Natural killer cell (primary cell): ENCODE data around the gene ZNF470. TPM values are rescaled to one million over a fixed set of nuclear protein-coding genes. Genes with fewer than 3 reads are reported as not detected.

Source experiments
- ATAC-seq, 3 donors: fragments of 150-1000 bp in 2 of 3; fragments of 200-7000 bp in 1 of 3; cut with Tn5 transposase; 1 replicate in 1 of 3; 2 replicates in 2 of 3; pipeline ENCODE4 v1.10.0; 2021; ENCODE audit warnings: mild to moderate bottlenecking in 2 of 3, moderate library complexity in 2 of 3
- DNase-seq, 2 donors: peaks; one replicate each; pipeline versions ENCODE4 v3.0.0 to v3.0.0-alpha.2; 2013 to 2021; ENCODE audit warnings: mixed read lengths in 1 of 2
- H3K27ac ChIP-seq: one replicate; pipeline ENCODE4 v1.5.1; 2013; ENCODE audit warnings: mild to moderate bottlenecking, low read length
- H3K27me3 ChIP-seq: one replicate; pipeline ENCODE4 v1.6.1; 2013; ENCODE audit warnings: low read length; ENCODE audit not compliant: control insufficient read depth, insufficient read depth
- H3K36me3 ChIP-seq: one replicate; pipeline ENCODE4 v1.6.1; 2013; ENCODE audit warnings: low read length; ENCODE audit not compliant: control insufficient read depth, insufficient read depth
- H3K4me1 ChIP-seq: one replicate; pipeline ENCODE4 v1.6.1; 2013; ENCODE audit warnings: low read length; ENCODE audit not compliant: control insufficient read depth, insufficient read depth
- H3K4me3 ChIP-seq: one replicate; pipeline ENCODE4 v1.5.1; 2013; ENCODE audit warnings: low read length
- H3K9me3 ChIP-seq: one replicate; pipeline ENCODE4 v1.6.1; 2013; ENCODE audit warnings: low read length; ENCODE audit not compliant: control insufficient read depth, insufficient read depth
- H3K27ac Mint-ChIP-seq, 2 donors: one replicate each; pipeline ENCODE4 v1.8.0; 2022; ENCODE audit warnings: mild to moderate bottlenecking in 2 of 2, mixed read lengths in 2 of 2, moderate library complexity in 1 of 2
- H3K27me3 Mint-ChIP-seq, 2 donors: one replicate each; pipeline ENCODE4 v1.8.0; 2022; ENCODE audit warnings: low read depth in 2 of 2, mixed read lengths in 2 of 2
- H3K36me3 Mint-ChIP-seq: one replicate; pipeline ENCODE4 v1.8.0; 2022; ENCODE audit warnings: mixed read lengths
- H3K4me1 Mint-ChIP-seq, 2 donors: one replicate each; pipeline ENCODE4 v1.8.0; 2022; ENCODE audit warnings: mixed read lengths in 2 of 2
- H3K4me3 Mint-ChIP-seq: one replicate; pipeline ENCODE4 v1.8.0; 2022; ENCODE audit warnings: mild to moderate bottlenecking, moderate library complexity, mixed read lengths
- H3K9me3 Mint-ChIP-seq, 2 donors: one replicate each; pipeline ENCODE4 v1.8.0; 2022; ENCODE audit warnings: mixed read lengths in 2 of 2
- WGBS: methylation state at CpG from one replicate; pipeline ENCODE4 v1.1.7; 2013; ENCODE audit warnings: missing lambda C conversion rate; ENCODE audit not compliant: insufficient coverage; 5-methylcytosine and 5-hydroxymethylcytosine counted together
- intact Hi-C: fragments of 100-400 bp; cut with micrococcal nuclease; formaldehyde crosslinking; loops from one replicate; pipeline ENCODE4 v1.14.2; 2022
- total RNA-seq, 4 donors: library from RNA; stranded (reverse); fragments of 120-200 nt in 1 of 4; gene quantifications; one replicate each; pipeline versions ENCODE4 v1.2.3 to v1.2.4, GENCODE V29; 2013 to 2022
- TF ChIP-seq, protein P1 (sequence below): fragments of 200-600 bp; IDR thresholded peaks from one replicate; pipeline ENCODE4 v1.8.0; 2022; ENCODE audit warnings: antibody characterized with exemption

ZNF470 gene
- total RNA-seq, result 1 to 10 TPM; 2.0 to 2.3 (median 2.1) TPM
- total RNA-seq (2013), result 3.1 TPM

DNA sequence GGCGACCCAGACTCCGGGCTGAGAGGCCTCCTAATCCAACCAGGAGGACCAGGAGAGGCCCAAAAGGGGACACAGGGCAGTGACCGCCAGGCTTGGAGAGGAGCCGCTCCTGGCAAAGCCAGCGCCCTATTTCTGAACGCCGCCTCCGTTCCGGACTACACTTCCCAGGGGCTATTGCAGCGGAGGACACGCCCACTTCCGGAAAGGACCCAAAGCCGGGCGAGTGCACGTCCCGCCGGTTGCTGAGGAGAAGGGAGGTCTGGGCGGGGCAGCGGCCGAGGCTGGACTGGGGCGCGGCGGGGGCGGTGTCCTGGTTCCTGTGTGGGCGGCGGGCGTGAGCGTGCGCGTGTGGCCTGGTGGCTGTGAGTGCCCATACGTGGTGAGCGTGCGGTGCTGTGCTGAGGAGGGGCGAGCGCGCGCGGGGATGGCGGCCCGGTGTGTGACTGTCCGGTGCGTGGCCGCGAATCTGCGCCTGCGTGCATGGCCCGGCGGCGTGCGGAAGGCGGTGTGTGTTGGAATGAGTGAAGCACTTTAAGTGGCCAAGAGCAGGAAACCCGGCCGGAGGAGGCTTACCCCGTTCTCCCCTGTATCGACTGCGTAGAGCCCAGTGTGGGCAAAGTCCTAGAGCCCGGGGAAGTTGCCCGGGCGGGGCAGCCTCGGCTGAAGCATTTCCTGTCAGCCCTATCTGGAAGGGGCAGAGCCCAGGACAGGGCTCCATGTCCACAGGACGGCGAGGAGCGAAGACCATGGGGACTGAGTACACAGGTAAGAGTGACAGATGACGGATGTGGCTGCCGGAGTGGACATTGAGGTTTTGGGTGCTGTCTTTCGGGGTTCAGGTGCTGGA lies at the start of gene ZNF470:
Gene ZNF470, plus strand, starts transcription at position 195 of the 847 bp plus-strand sequence. CDS start 2,844 bp downstream, outside the sequence.
- peaks cover 13% of the 10 kb centered on the region in 2 donors for H3K4me1 Mint-ChIP-seq
- Histone ChIP-seq H3K4me3 (peak within 1 kb of the TSS; percentile 95), H3K4me1 (peaks cover 13% of the 10 kb centered on the region), H3K27ac (peak within 1 kb of the TSS; percentile 82), H3K36me3 (peaks cover 7% of the 10 kb centered on the region), H3K27me3 (no peaks in the 10 kb centered on the region), H3K9me3 (peaks cover 52% of the 10 kb centered on the region)
- peaks cover 10 to 25% of the 10 kb centered on the region in 2 donors for H3K9me3 Mint-ChIP-seq
- peak within 1 kb of the TSS; percentile 92 for H3K4me3 Mint-ChIP-seq
- peak; percentile 96 to 97 (median 96) for ATAC-seq
- H3K36me3 Mint-ChIP-seq, result peaks cover 55% of the 10 kb centered on the region
- DNase-seq, result peak; percentile 85 to 90
- H3K27ac Mint-ChIP-seq, result peak within 1 kb of the TSS; percentile 83 to 92
- H3K27me3 Mint-ChIP-seq, result no peaks in the 10 kb centered on the region
- 10% methylated on average over 66 of the region's 66 CpGs for WGBS
- TF ChIP-seq, protein P1, sequence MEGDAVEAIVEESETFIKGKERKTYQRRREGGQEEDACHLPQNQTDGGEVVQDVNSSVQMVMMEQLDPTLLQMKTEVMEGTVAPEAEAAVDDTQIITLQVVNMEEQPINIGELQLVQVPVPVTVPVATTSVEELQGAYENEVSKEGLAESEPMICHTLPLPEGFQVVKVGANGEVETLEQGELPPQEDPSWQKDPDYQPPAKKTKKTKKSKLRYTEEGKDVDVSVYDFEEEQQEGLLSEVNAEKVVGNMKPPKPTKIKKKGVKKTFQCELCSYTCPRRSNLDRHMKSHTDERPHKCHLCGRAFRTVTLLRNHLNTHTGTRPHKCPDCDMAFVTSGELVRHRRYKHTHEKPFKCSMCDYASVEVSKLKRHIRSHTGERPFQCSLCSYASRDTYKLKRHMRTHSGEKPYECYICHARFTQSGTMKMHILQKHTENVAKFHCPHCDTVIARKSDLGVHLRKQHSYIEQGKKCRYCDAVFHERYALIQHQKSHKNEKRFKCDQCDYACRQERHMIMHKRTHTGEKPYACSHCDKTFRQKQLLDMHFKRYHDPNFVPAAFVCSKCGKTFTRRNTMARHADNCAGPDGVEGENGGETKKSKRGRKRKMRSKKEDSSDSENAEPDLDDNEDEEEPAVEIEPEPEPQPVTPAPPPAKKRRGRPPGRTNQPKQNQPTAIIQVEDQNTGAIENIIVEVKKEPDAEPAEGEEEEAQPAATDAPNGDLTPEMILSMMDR, result no peak
- intact Hi-C loops, result loop anchor here (1.0 kb wide), 2 partner anchors 28 to 29 kb away; partner anchors contain the start of genes ZFP28 and ZNF71

DNA sequence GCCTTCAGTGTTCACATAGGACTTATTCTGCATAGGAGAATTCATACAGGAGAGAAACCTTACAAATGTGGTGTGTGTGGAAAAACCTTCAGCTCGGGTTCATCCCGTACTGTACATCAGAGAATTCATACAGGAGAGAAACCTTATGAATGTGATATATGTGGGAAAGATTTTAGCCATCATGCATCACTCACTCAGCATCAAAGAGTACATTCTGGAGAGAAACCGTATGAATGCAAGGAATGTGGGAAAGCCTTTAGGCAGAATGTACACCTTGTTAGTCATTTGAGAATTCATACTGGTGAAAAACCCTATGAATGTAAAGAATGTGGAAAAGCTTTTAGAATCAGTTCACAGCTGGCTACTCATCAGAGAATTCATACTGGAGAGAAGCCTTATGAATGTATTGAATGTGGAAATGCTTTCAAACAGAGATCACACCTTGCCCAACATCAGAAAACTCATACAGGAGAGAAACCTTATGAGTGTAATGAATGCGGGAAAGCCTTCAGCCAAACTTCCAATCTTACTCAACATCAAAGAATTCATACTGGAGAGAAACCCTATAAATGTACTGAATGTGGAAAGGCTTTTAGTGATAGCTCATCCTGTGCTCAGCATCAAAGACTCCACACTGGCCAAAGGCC lies 41.9 kb upstream of the ZNF470 start:
- H3K9me3 Mint-ChIP-seq, result peaks cover 15 to 38% of the 10 kb centered on the region in 2 donors
- H3K36me3 Mint-ChIP-seq, result peaks cover 48% of the 10 kb centered on the region
- H3K4me3 Mint-ChIP-seq, result no peak overlapping the region
- H3K9me3 ChIP-seq, result peaks cover 55% of the 10 kb centered on the region
- no peaks in the 10 kb centered on the region for H3K27me3 ChIP-seq
- H3K36me3 ChIP-seq, result no peaks in the 10 kb centered on the region
- H3K4me3 ChIP-seq, result no peak overlapping the region
- 92% methylated on average over 3 of the region's 4 CpGs for WGBS
- H3K27ac ChIP-seq, result no peak overlapping the region
- H3K4me1 ChIP-seq, result no peaks in the 10 kb centered on the region
- H3K4me1 Mint-ChIP-seq, result no peaks in the 10 kb centered on the region
- H3K27ac Mint-ChIP-seq, result no peak overlapping the region
- intact Hi-C loops, result no loop called here
- no peak for DNase-seq
- TF ChIP-seq, protein P1, result no peak
- ATAC-seq, result no peak
- H3K27me3 Mint-ChIP-seq, result no peaks in the 10 kb centered on the region

DNA sequence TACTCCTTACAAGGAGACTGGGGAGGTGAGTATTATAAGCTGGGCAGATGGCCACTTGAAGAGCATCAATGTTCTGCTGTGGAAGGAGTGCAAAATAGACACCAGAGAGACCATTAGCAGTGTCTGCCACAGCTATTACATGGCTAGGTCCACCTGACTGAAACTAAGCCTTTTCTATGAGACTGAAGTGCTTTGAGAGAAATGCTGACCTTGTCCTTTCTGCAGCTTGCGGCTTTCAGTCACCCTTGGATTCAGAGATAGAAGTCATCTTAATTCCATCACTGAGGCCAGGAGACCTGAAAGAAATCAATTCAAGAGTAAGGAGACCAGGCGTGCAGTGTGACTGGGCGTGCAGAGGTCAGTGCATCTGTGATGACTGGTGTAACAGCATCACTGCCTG lies 29.8 kb upstream of the ZNF470 start:
- peaks cover 7 to 13% of the 10 kb centered on the region in 2 donors for H3K9me3 Mint-ChIP-seq
- peak overlapping the region; percentile 80 to 95 for H3K27ac Mint-ChIP-seq
- Histone ChIP-seq H3K36me3 (no peaks in the 10 kb centered on the region), H3K4me3 (no peak overlapping the region), H3K4me1 (peaks cover 19% of the 10 kb centered on the region), H3K27ac (peak overlapping the region; percentile 80), H3K27me3 (no peaks in the 10 kb centered on the region), H3K9me3 (peaks cover 53% of the 10 kb centered on the region)
- H3K4me1 Mint-ChIP-seq, result peaks cover 20 to 36% of the 10 kb centered on the region in 2 donors
- DNase-seq (no peak), ATAC-seq (no peak)
- peak overlapping the region; percentile 91 for H3K4me3 Mint-ChIP-seq
- H3K36me3 Mint-ChIP-seq, result peaks cover 21% of the 10 kb centered on the region
- H3K27me3 Mint-ChIP-seq, result peaks cover 0 to 2% of the 10 kb centered on the region in 2 donors
- TF ChIP-seq, protein P1, result no peak
- intact Hi-C loops, result no loop called here
- WGBS, result 95% methylated on average over 3 of the region's 3 CpGs
